Measurements from ENCODE around the gene CYP2B6. TPM values are rescaled to one million over a fixed set of nuclear protein-coding genes. Genes with fewer than 3 reads are reported as not detected.

The CYP2B6 gene
- total RNA-seq = not detected in 2 replicates

DNA sequence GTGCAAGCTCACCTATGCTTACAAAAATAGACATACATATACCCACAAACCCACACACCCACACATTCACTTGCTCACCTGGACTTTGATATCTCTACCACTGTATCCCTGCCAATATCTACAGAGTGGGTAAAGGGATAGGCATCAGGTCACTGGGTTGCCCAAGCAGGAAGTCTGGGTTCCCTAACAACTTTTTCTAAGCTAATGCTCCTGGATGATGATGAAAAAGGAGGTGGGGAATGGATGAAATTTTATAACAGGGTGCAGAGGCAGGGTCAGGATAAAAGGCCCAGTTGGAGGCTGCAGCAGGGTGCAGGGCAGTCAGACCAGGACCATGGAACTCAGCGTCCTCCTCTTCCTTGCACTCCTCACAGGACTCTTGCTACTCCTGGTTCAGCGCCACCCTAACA, at the start of gene CYP2B6:
TSS of gene CYP2B6 (plus strand) at position 311 of the 410 bp plus-strand sequence. CDS start at position 335, 24 bp downstream.

Other genes starting within 250 kb of the CYP2B6 start
- gene ACTMAP, start 240.8 kb upstream of the CYP2B6 start, total RNA-seq = 0.47 and 0.77 TPM in 2 replicates
- 33.9 and 36.2 TPM in 2 replicates for gene SNRPA, start 240.1 kb upstream of the CYP2B6 start, total RNA-seq
- 0.26 and 0.47 TPM in 2 replicates for gene MIA, start 215.8 kb upstream of the CYP2B6 start, total RNA-seq
- 6.4 and 8.7 TPM in 2 replicates for gene RAB4B, start 213.0 kb upstream of the CYP2B6 start, total RNA-seq
- gene EGLN2, start 192.1 kb upstream of the CYP2B6 start, total RNA-seq = 103 and 135 TPM in 2 replicates
- not detected in 2 replicates for gene CYP2A6, start 140.8 kb upstream of the CYP2B6 start, total RNA-seq
- not detected in 2 replicates for gene CYP2A7, start 109.1 kb upstream of the CYP2B6 start, total RNA-seq
- gene CYP2A13, start 97.2 kb downstream of the CYP2B6 start, total RNA-seq = not detected in 2 replicates
- gene CYP2F1, start 123.2 kb downstream of the CYP2B6 start, total RNA-seq = not detected in 2 replicates
- gene CYP2S1, start 201.9 kb downstream of the CYP2B6 start, total RNA-seq = 0.77 and 3.3 TPM in 2 replicates
- gene AXL, start 227.9 kb downstream of the CYP2B6 start, total RNA-seq = 105 and 126 TPM in 2 replicates